SK-N-SH (cell line): ENCODE data around the gene SHROOM3. TPM values are rescaled to one million over a fixed set of nuclear protein-coding genes. Genes with fewer than 3 reads are reported as not detected.
A peak's percentile ranks its signal among the peaks of the same experiment; 100 is the strongest.

Experiments
- CTCF ChIA-PET: fragments of 300-600, 350-600 bp; formaldehyde crosslinking; extraction: SDS; loops from one replicate; lab custom pipeline; 2021; lab: Yijun Ruan, JAX
- POLR2A ChIA-PET: fragments of 350-600 bp; sonication (Branson Sonifier 250); formaldehyde crosslinking; extraction: SDS; loops from one replicate; lab custom pipeline; 2020; ENCODE audit warnings: antibody characterized with exemption, inconsistent platforms; lab: Yijun Ruan, JAX
- DNase-seq: peaks from one replicate; pipeline ENCODE4 v3.0.0; 2012
- H2AFZ ChIP-seq: fragments of 200-600 bp; sonication (generic); 2 replicates; pipeline ENCODE4 v1.8.1; 2016; ENCODE audit warnings: antibody characterized with exemption, mild to moderate bottlenecking, low read depth
- H3F3A ChIP-seq: fragments of 200-600 bp; sonication (generic); replicated peaks from 2 replicates; pipeline ENCODE3; 2016; ENCODE audit warnings: antibody characterized with exemption, mild to moderate bottlenecking; ENCODE audit not compliant: insufficient read depth
- H3K27ac ChIP-seq, 2 experiments: fragments of 200-500 bp in 1 of 2; fragments of 200-600 bp in 1 of 2; sonication (Bioruptor generic) in 1 of 2; sonication (generic), shearing (Covaris generic) in 1 of 2; 2 replicates each; pipeline versions ENCODE4 v1.5.1 to v1.6.1; 2014 to 2016; ENCODE audit warnings: low read depth in 2 of 2, inconsistent platforms in 1 of 2, low read length in 1 of 2, mild to moderate bottlenecking in 1 of 2, mixed read lengths in 1 of 2
- H3K27me3 ChIP-seq: fragments of 200-600 bp; sonication (generic), shearing (Covaris generic); 2 replicates; pipeline ENCODE4 v1.6.1; 2016; ENCODE audit warnings: mixed run types; ENCODE audit not compliant: insufficient read depth
- H3K36me3 ChIP-seq, 2 experiments: fragments of 200-500 bp in 1 of 2; fragments of 200-600 bp in 1 of 2; sonication (Bioruptor generic) in 1 of 2; sonication (generic) in 1 of 2; replicated peaks in 1 of 2; 2 replicates each; pipeline versions ENCODE3 to v1.5.1; 2014 to 2016; ENCODE audit warnings: low read length in 1 of 2, mild to moderate bottlenecking in 1 of 2; ENCODE audit not compliant: insufficient read depth in 2 of 2, control insufficient read depth in 1 of 2
- H3K4me1 ChIP-seq, 2 experiments: fragments of 200-500 bp in 1 of 2; fragments of 200-600 bp in 1 of 2; sonication (Bioruptor generic) in 1 of 2; sonication (generic), shearing (Covaris generic) in 1 of 2; 2 replicates each; pipeline versions ENCODE4 v1.5.1 to v1.6.1; 2014 to 2016; ENCODE audit warnings: low read depth in 1 of 2, low read length in 1 of 2, mixed run types in 1 of 2; ENCODE audit not compliant: insufficient read depth in 2 of 2, control insufficient read depth in 1 of 2
- H3K4me2 ChIP-seq: fragments of 200-600 bp; sonication (generic), shearing (Covaris generic); 2 replicates; pipeline ENCODE4 v1.6.1; 2017; ENCODE audit warnings: mixed run types
- H3K4me3 ChIP-seq, 2 experiments: fragments of 200-500 bp in 1 of 2; fragments of 200-600 bp in 1 of 2; sonication (Bioruptor generic) in 1 of 2; sonication (generic), shearing (Covaris generic) in 1 of 2; 2 replicates each; pipeline versions ENCODE4 v1.5.1 to v1.8.1; 2014 to 2016; ENCODE audit warnings: low read depth in 2 of 2, inconsistent platforms in 1 of 2, low read length in 1 of 2, mild to moderate bottlenecking in 1 of 2, mixed read lengths in 1 of 2, moderate library complexity in 1 of 2
- H3K79me2 ChIP-seq: fragments of 200-600 bp; sonication (generic); 2 replicates; pipeline ENCODE4 v1.8.1; 2017; ENCODE audit warnings: mild to moderate bottlenecking; ENCODE audit not compliant: insufficient read depth
- H3K9ac ChIP-seq: fragments of 200-600 bp; sonication (generic); 2 replicates; pipeline ENCODE4 v1.6.1; 2017; ENCODE audit warnings: mixed run types
- H3K9me2 ChIP-seq: fragments of 200-600 bp; sonication (generic); 2 replicates; pipeline ENCODE4 v1.6.1; 2017; ENCODE audit warnings: mixed run types
- H3K9me3 ChIP-seq: fragments of 200-600 bp; sonication (generic); 2 replicates; pipeline ENCODE4 v1.6.1; 2017; ENCODE audit warnings: mixed run types, mild to moderate bottlenecking, moderate library complexity
- H4K20me1 ChIP-seq: fragments of 200-600 bp; sonication (generic); 2 replicates; pipeline ENCODE4 v1.6.1; 2017; ENCODE audit warnings: mild to moderate bottlenecking, mixed run types; ENCODE audit not compliant: insufficient read depth
- CTCF ChIP-seq: fragments of 200-600 bp; sonication (generic); IDR thresholded peaks from 2 replicates; pipeline ENCODE4 v1.6.1; 2017; ENCODE audit warnings: antibody characterized with exemption, mild to moderate bottlenecking, moderate library complexity
- ELF1 ChIP-seq: IDR thresholded peaks from 2 replicates; pipeline ENCODE4 v1.4.0; 2012
- FOSL2 ChIP-seq: IDR thresholded peaks from 2 replicates; pipeline ENCODE4 v1.4.0; 2012; ENCODE audit warnings: low read depth, mild to moderate bottlenecking, moderate library complexity, borderline replicate concordance
- FOXM1 ChIP-seq: IDR thresholded peaks from 2 replicates; pipeline ENCODE4 v1.4.0; 2012; ENCODE audit warnings: low read depth, mild to moderate bottlenecking
- GABPA ChIP-seq: IDR thresholded peaks from 2 replicates; pipeline ENCODE4 v1.4.0; 2012; ENCODE audit warnings: low read depth, mild to moderate bottlenecking
- GATA2 ChIP-seq: sonication (generic); formaldehyde crosslinking; IDR thresholded peaks from 2 replicates; pipeline ENCODE4 v1.5.0; 2020; ENCODE audit warnings: mild to moderate bottlenecking, missing genetic modification reagents
- JUND ChIP-seq: IDR thresholded peaks from 2 replicates; pipeline ENCODE4 v1.4.0; 2012
- PBX3 ChIP-seq: IDR thresholded peaks from 2 replicates; pipeline ENCODE4; 2012
- REST ChIP-seq: IDR thresholded peaks from 2 replicates; pipeline ENCODE4 v1.6.1; 2012; ENCODE audit warnings: mild to moderate bottlenecking, low read depth, low read length, moderate library complexity
- RFX5 ChIP-seq: IDR thresholded peaks from 2 replicates; pipeline ENCODE4 v1.6.1; 2012; ENCODE audit warnings: mild to moderate bottlenecking, improper control_type of control experiment, low read length
- SIN3A ChIP-seq: IDR thresholded peaks from 2 replicates; pipeline ENCODE4 v1.6.1; 2012; ENCODE audit warnings: low read depth, mild to moderate bottlenecking, low read length, moderate library complexity, borderline replicate concordance
- TEAD4 ChIP-seq: IDR thresholded peaks from 2 replicates; pipeline ENCODE4 v1.4.0; 2012; ENCODE audit warnings: mild to moderate bottlenecking, borderline replicate concordance; ENCODE audit not compliant: insufficient read depth
- YY1 ChIP-seq: IDR thresholded peaks from 2 replicates; pipeline ENCODE4 v1.4.0; 2012; ENCODE audit warnings: low read depth, mild to moderate bottlenecking
- WGBS: methylation state at CpG from one replicate; pipeline ENCODE4 v1.1.6; 2017; ENCODE audit warnings: low lambda C conversion rate; 5-methylcytosine and 5-hydroxymethylcytosine counted together
- polyA plus RNA-seq, 3 experiments: library from polyadenylated mRNA; depleted of rRNA; stranded (reverse); fragments of >200 nt; gene quantifications; 2 replicates each; pipeline ENCODE4 v1.2.3, GENCODE V29; 2012

SHROOM3 gene
- polyA plus RNA-seq, 1 of the 3 experiments (the other 2 are of a cell fraction): 4.3 TPM

- 89% methylated on average over 4 of the region's 4 CpGs for WGBS
- DNase-seq: no peak
- Histone ChIP-seq H4K20me1 (no peaks in the 10 kb centered on the region), H3K9me3 (no peaks in the 10 kb centered on the region), H3K36me3 (peaks cover 0 to 3% of the 10 kb centered on the region in 2 experiments), H3K9me2 (no peaks in the 10 kb centered on the region), H3K4me2 (no peak overlapping the region), H3K9ac (no peak overlapping the region), H3K4me3 (no peak overlapping the region), H3K27me3 (no peaks in the 10 kb centered on the region), H3F3A (peaks cover 25% of the 10 kb centered on the region), H3K4me1 (peaks cover 2 to 10% of the 10 kb centered on the region in 2 experiments), H3K79me2 (peaks cover 23% of the 10 kb centered on the region; the same call in 1 of the 2 replicates), H3K27ac (no peak overlapping the region), H2AFZ (no peak overlapping the region)
- TF ChIP-seq FOSL2: no peak
- TF ChIP-seq GATA2: no peak
- TF ChIP-seq REST: no peak
- no peak for TF ChIP-seq SIN3A
- no peak for TF ChIP-seq GABPA
- TF ChIP-seq YY1: no peak
- no peak for TF ChIP-seq FOXM1
- no peak for TF ChIP-seq RFX5
- TF ChIP-seq TEAD4: no peak
- no peak for TF ChIP-seq JUND
- no peak for TF ChIP-seq ELF1
- POLR2A ChIA-PET: no interaction called here
- CTCF ChIA-PET: interaction anchor here (0.5 to 0.9 kb wide), 2 partner anchors 16 to 101 kb away, joined by 3 to 4 read pairs; no protein-coding TSS in a partner anchor
Measured at GRCh38 chr4:76679691-76680090, 244.7 kb downstream of the SHROOM3 start.

- no peak overlapping the region for H3K4me3 ChIP-seq
- peaks cover 32% of the 10 kb centered on the region for H3F3A ChIP-seq
- H3K79me2 ChIP-seq: peaks cover 28% of the 10 kb centered on the region; the same call in 1 of the 2 replicates
- peaks cover 2 to 10% of the 10 kb centered on the region in 2 experiments for H3K4me1 ChIP-seq
- no peak overlapping the region for H3K4me2 ChIP-seq
- no peaks in the 10 kb centered on the region for H3K9me2 ChIP-seq
- peaks cover 0 to 3% of the 10 kb centered on the region in 2 experiments for H3K36me3 ChIP-seq
- POLR2A ChIA-PET: no interaction called here
- no peaks in the 10 kb centered on the region for H3K27me3 ChIP-seq
- no peaks in the 10 kb centered on the region for H3K9me3 ChIP-seq
- H2AFZ ChIP-seq: no peak overlapping the region
- H3K27ac ChIP-seq: peak overlapping the region in 1 of 2 experiments; percentile 75; a peak in 1 of 4 replicates
- no peaks in the 10 kb centered on the region for H4K20me1 ChIP-seq
- no peak for DNase-seq
- TF ChIP-seq CTCF: peak; percentile 30; the same call in 1 of the 2 replicates
- TF ChIP-seq PBX3: no peak
- no peak overlapping the region for H3K9ac ChIP-seq
- CTCF ChIA-PET: interaction anchor here (0.8 to 1.1 kb wide), 2 partner anchors 15 to 176 kb away, joined by 3 read pairs; no protein-coding TSS in a partner anchor
Measured at GRCh38 chr4:76680952-76681351, 245.9 kb downstream of the SHROOM3 start.
